Glomerular visceral epithelial cell (primary cell): ENCODE results near the gene SLC1A5.
A peak's percentile ranks its signal among the peaks of the same experiment; 100 is the strongest.
"Not testable (repeated sequence)": the region's sequence is repeated elsewhere in the genome, so short reads cannot be mapped to it uniquely, and the experiment has no call there.

ENCODE experiments used
- DNase-seq: peaks from one replicate; pipeline ENCODE4 v3.0.0-alpha.2; 2016; ENCODE audit errors: extremely low spot score

Gene SLC1A5

GRCh38 chr19:46788262-46788967 lies at the start of gene SLC1A5:
Gene SLC1A5, minus strand, starts transcription at chr19:46788594. Its CDS starts 629 bp downstream, at chr19:46787965.
- DNase-seq, result peak; percentile 99

- DNase-seq, result no peak
Observed at GRCh38 chr19:46838160-46838559, 49.8 kb upstream of the SLC1A5 start.

GRCh38 chr19:46834984-46835383 lies 46.6 kb upstream of the SLC1A5 start:
- DNase-seq, result no peak

- DNase-seq, result no peak
Observed at GRCh38 chr19:46834121-46834520, 45.7 kb upstream of the SLC1A5 start.

- DNase-seq, result no peak
Observed at GRCh38 chr19:46830864-46831263, 42.5 kb upstream of the SLC1A5 start.

- no peak for DNase-seq
Observed at GRCh38 chr19:46828484-46828883, 40.1 kb upstream of the SLC1A5 start.

- DNase-seq, result no peak
Observed at GRCh38 chr19:46825731-46826055, 37.3 kb upstream of the SLC1A5 start.

GRCh38 chr19:46824890-46825730 lies 36.7 kb upstream of the SLC1A5 start:
- DNase-seq, result no peak

GRCh38 chr19:46823049-46823448 lies 34.7 kb upstream of the SLC1A5 start:
- no peak for DNase-seq

GRCh38 chr19:46822410-46822787 lies 34.0 kb upstream of the SLC1A5 start:
- not testable (repeated sequence) for DNase-seq

- DNase-seq, result no peak
Observed at GRCh38 chr19:46821512-46822409, 33.4 kb upstream of the SLC1A5 start.

- DNase-seq, result peak; percentile 17
Observed at GRCh38 chr19:46818812-46819211, 30.4 kb upstream of the SLC1A5 start.

GRCh38 chr19:46815833-46816627 lies 27.6 kb upstream of the SLC1A5 start:
- no peak for DNase-seq

- DNase-seq, result no peak
Observed at GRCh38 chr19:46813839-46814358, 25.5 kb upstream of the SLC1A5 start.

- no peak for DNase-seq
Observed at GRCh38 chr19:46812977-46813838, 24.8 kb upstream of the SLC1A5 start.

GRCh38 chr19:46809534-46810272 lies 21.3 kb upstream of the SLC1A5 start:
- no peak for DNase-seq

- DNase-seq, result no peak
Observed at GRCh38 chr19:46806656-46807055, 18.3 kb upstream of the SLC1A5 start.

GRCh38 chr19:46804432-46804831 lies 16.0 kb upstream of the SLC1A5 start:
- not testable (repeated sequence) for DNase-seq

- no peak for DNase-seq
Observed at GRCh38 chr19:46803555-46803954, 15.2 kb upstream of the SLC1A5 start.
